Endothelial cell of umbilical vein (primary cell): ENCODE data around the gene DPH6. TPM values are rescaled to one million over a fixed set of nuclear protein-coding genes. Genes with fewer than 3 reads are reported as not detected.

Source experiments
- BruUV-seq: library from RNA; stranded (reverse); fragments of 400-500 nt; replicated peaks from 2 replicates; lab custom pipeline; 2021; lab: Mats Ljungman, UMichigan
- CTCF ChIA-PET: fragments of 300-600, 350-600 bp; sonication (Branson Sonifier 250); formaldehyde crosslinking; loops from one replicate; lab custom pipeline; 2021; ENCODE audit warnings: antibody characterized with exemption, inconsistent platforms; lab: Charles Lee
- POLR2A ChIA-PET: fragments of 300-600, 350-600 bp; sonication (Branson Sonifier 250); formaldehyde crosslinking; loops from one replicate; lab custom pipeline; 2021; ENCODE audit warnings: antibody characterized with exemption, inconsistent platforms; lab: Charles Lee
- DNase-seq: peaks from one replicate; pipeline ENCODE4 v3.0.0-alpha.2; 2011; ENCODE audit warnings: low read depth, low spot score
- FAIRE-seq: peaks from 2 replicates; lab custom pipeline; 2011; peaks lifted over from hg19 to GRCh38; lab: Jason Lieb, UNC
- H2AFZ ChIP-seq: 2 replicates; pipeline ENCODE4 v1.6.0; 2012; ENCODE audit warnings: low read depth, low read length, control low read depth, inconsistent platforms
- H3K27ac ChIP-seq: 2 replicates; pipeline ENCODE4 v1.5.1; 2011; ENCODE audit warnings: low read depth, mild to moderate bottlenecking, control low read depth, low read length, moderate library complexity; ENCODE audit not compliant: insufficient read depth
- H3K27me3 ChIP-seq, 2 experiments: 2 replicates each; pipeline versions ENCODE4 v1.6.0 to v1.6.1; 2011; ENCODE audit warnings: low read length in 2 of 2, mixed read lengths in 1 of 2; ENCODE audit not compliant: control insufficient read depth in 2 of 2, insufficient read depth in 2 of 2
- H3K36me3 ChIP-seq, 2 experiments: 2 replicates in 1 of 2; 3 replicates in 1 of 2; pipeline ENCODE4 v1.5.1; 2011; ENCODE audit warnings: low read length in 2 of 2, mild to moderate bottlenecking in 1 of 2, moderate library complexity in 1 of 2; ENCODE audit not compliant: control insufficient read depth in 2 of 2, insufficient read depth in 2 of 2; ENCODE audit errors: extremely low read depth in 1 of 2
- H3K4me1 ChIP-seq: 3 replicates; pipeline ENCODE4 v1.5.1; 2011; ENCODE audit warnings: mild to moderate bottlenecking, low read length; ENCODE audit not compliant: control insufficient read depth, insufficient read depth; ENCODE audit errors: extremely low read depth
- H3K4me2 ChIP-seq: 2 replicates; pipeline ENCODE4 v1.6.1; 2011; ENCODE audit warnings: low read length, control low read depth, mixed read lengths; ENCODE audit not compliant: insufficient read depth
- H3K4me3 ChIP-seq, 3 experiments: fragments of 200-600 bp in 1 of 3; sonication (generic), shearing (Covaris generic) in 1 of 3; replicated peaks in 1 of 3; 2 replicates each; pipeline ENCODE4 v1.5.1; 2011 to 2016; ENCODE audit warnings: control low read depth in 3 of 3, low read length in 3 of 3, mild to moderate bottlenecking in 2 of 3, inconsistent platforms in 1 of 3, low read depth in 1 of 3, moderate library complexity in 1 of 3; ENCODE audit not compliant: insufficient read depth in 1 of 3
- H3K79me2 ChIP-seq: 2 replicates; pipeline ENCODE4 v1.6.0; 2012; ENCODE audit warnings: low read length, inconsistent platforms; ENCODE audit not compliant: control insufficient read depth, insufficient read depth
- H3K9ac ChIP-seq: replicated peaks from 2 replicates; pipeline ENCODE3; 2011; ENCODE audit warnings: low read length, control low read depth; ENCODE audit not compliant: insufficient read depth; ENCODE audit errors: extremely low read depth
- H3K9me1 ChIP-seq: replicated peaks from 3 replicates; pipeline ENCODE4 v1.6.0; 2011; ENCODE audit warnings: mild to moderate bottlenecking, low read length; ENCODE audit not compliant: control insufficient read depth, insufficient read depth; ENCODE audit errors: extremely low read depth
- H3K9me3 ChIP-seq: replicated peaks from 2 replicates; pipeline ENCODE4 v1.5.1; 2012; ENCODE audit warnings: low read length, inconsistent platforms; ENCODE audit not compliant: control insufficient read depth, insufficient read depth
- H4K20me1 ChIP-seq: replicated peaks from 2 replicates; pipeline ENCODE3; 2011; ENCODE audit warnings: mild to moderate bottlenecking, low read length; ENCODE audit not compliant: control insufficient read depth, insufficient read depth; ENCODE audit errors: extremely low read depth
- GATA2 ChIP-seq: IDR thresholded peaks from 2 replicates; pipeline ENCODE4 v1.7.0; 2011; ENCODE audit warnings: low read depth, mild to moderate bottlenecking, moderate library complexity, mixed read lengths, low read length; ENCODE audit not compliant: insufficient read length, insufficient read depth
- JUN ChIP-seq: IDR thresholded peaks from 2 replicates; pipeline ENCODE4 v1.6.1; 2011; ENCODE audit warnings: borderline replicate concordance, low read depth; ENCODE audit not compliant: insufficient read length, insufficient read depth
- MYC ChIP-seq: IDR thresholded peaks from one replicate; pipeline ENCODE4 v1.6.1; 2011; ENCODE audit warnings: mild to moderate bottlenecking, low read depth, low read length
- POLR2A ChIP-seq: IDR thresholded peaks from 2 replicates; pipeline ENCODE4 v1.6.1; 2012; ENCODE audit warnings: low read depth, mild to moderate bottlenecking, control low read depth, low read length
- POLR2AphosphoS5 ChIP-seq: IDR thresholded peaks from 2 replicates; pipeline ENCODE4 v1.6.1; 2012; ENCODE audit warnings: low read depth, mild to moderate bottlenecking, control low read depth, low read length, moderate library complexity; ENCODE audit not compliant: insufficient read depth
- dilution Hi-C: fragments of 300-500 bp; cut with MboI; formaldehyde crosslinking; loops from one replicate; pipeline ENCODE4 v1.15.0; 2019; ENCODE audit warnings: low sequenced_read_pairs; ENCODE audit not compliant: extremely low pct_ligation_motif_present
- intact Hi-C: fragments of 100-400 bp; cut with micrococcal nuclease; formaldehyde crosslinking; loops from one replicate; pipeline ENCODE4 v1.10.0; 2022
- polyA plus RNA-seq, 4 experiments: library from polyadenylated mRNA; depleted of rRNA in 3 of 4; stranded (reverse) in 3 of 4; unstranded in 1 of 4; fragments of >200 nt; gene quantifications; 2 replicates each; pipeline versions ENCODE4 v1.2.1 to v1.2.3, GENCODE V29; 2011 to 2012; ENCODE audit warnings: missing spikeins in 1 of 4
- total RNA-seq: library from RNA; stranded (reverse); gene quantifications from 2 replicates; pipeline ENCODE4 v1.2.3, GENCODE V29; 2021
- TF ChIP-seq, protein P1 (sequence below): IDR thresholded peaks from 2 replicates; pipeline ENCODE4 v1.6.1; 2011; ENCODE audit not compliant: insufficient read depth, insufficient read length
- TF ChIP-seq, protein P2 (sequence below), 2 donors: IDR thresholded peaks; 1 replicate in 1 of 2; 2 replicates in 1 of 2; pipeline ENCODE4 v1.5.1; 2011; ENCODE audit warnings: low read length in 2 of 2, mild to moderate bottlenecking in 2 of 2, moderate library complexity in 2 of 2, control low read depth in 1 of 2, inconsistent platforms in 1 of 2, low read depth in 1 of 2; ENCODE audit not compliant: insufficient read depth in 1 of 2; ENCODE audit errors: extremely low read depth in 1 of 2

Gene DPH6
- total and polyA plus RNA-seq, 2 donors (not counting 3 experiments of a cell fraction or from before 2014, with no cell fraction given) = 4.6 to 10.1 TPM

DNA sequence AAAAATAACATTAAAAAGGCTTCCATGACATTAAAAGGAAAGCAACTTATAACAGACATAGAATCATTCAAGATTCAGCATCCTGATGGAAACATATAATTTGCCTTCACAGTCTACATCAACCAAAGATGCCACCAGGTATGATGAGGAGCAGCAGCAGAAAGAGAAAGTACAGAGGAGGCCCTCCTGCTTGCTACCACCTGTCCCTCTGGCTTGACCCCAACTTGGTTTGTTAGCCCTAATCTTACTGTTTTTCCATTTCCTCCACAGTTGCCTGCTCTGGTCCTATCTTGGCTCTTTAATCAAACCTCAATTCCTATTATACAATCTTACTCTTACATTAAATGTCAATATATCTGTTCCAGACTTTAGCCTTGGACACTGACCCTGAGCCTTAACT lies 171.3 kb downstream of the DPH6 start:
- no peaks in the 10 kb centered on the region for H3K4me1 ChIP-seq
- no TSS peak for BruUV-seq
- H3K27ac ChIP-seq = no peak overlapping the region
- ChIA-PET CTCF (interaction anchor here (0.7 to 1.0 kb wide), 2 partner anchors 10 to 378 kb away, joined by 3 read pairs; no protein-coding TSS in a partner anchor), POLR2A (no interaction called here)
- H3K79me2 ChIP-seq = no peaks in the 10 kb centered on the region
- H4K20me1 ChIP-seq = no peaks in the 10 kb centered on the region
- H3K9me3 ChIP-seq = no peaks in the 10 kb centered on the region
- no peaks in the 10 kb centered on the region for H3K27me3 ChIP-seq
- H3K4me2 ChIP-seq = no peak overlapping the region
- TF ChIP-seq JUN (no peak), POLR2A (no peak), GATA2 (no peak), MYC (no peak), POLR2AphosphoS5 (no peak)
- TF ChIP-seq, protein P1, sequence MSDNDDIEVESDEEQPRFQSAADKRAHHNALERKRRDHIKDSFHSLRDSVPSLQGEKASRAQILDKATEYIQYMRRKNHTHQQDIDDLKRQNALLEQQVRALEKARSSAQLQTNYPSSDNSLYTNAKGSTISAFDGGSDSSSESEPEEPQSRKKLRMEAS = no peak
- TF ChIP-seq, protein P2, sequence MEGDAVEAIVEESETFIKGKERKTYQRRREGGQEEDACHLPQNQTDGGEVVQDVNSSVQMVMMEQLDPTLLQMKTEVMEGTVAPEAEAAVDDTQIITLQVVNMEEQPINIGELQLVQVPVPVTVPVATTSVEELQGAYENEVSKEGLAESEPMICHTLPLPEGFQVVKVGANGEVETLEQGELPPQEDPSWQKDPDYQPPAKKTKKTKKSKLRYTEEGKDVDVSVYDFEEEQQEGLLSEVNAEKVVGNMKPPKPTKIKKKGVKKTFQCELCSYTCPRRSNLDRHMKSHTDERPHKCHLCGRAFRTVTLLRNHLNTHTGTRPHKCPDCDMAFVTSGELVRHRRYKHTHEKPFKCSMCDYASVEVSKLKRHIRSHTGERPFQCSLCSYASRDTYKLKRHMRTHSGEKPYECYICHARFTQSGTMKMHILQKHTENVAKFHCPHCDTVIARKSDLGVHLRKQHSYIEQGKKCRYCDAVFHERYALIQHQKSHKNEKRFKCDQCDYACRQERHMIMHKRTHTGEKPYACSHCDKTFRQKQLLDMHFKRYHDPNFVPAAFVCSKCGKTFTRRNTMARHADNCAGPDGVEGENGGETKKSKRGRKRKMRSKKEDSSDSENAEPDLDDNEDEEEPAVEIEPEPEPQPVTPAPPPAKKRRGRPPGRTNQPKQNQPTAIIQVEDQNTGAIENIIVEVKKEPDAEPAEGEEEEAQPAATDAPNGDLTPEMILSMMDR (IDR thresholded peaks at IDR 0.05; ENCODE audit: extremely low read depth in 1 of 2, insufficient read depth in 1 of 2, low read depth in 1 of 2, low read length in 2 of 2) = no peak
- H3K36me3 ChIP-seq = no peaks in the 10 kb centered on the region
- no peaks in the 10 kb centered on the region for H3K9me1 ChIP-seq
- dilution Hi-C loops (no loop called here), intact Hi-C loops (loop anchor here (5.0 kb wide), 1 partner anchor 82 kb away; no protein-coding TSS in a partner anchor)
- H3K9ac ChIP-seq = no peak overlapping the region
- DNase-seq = no peak
- no peak overlapping the region for H3K4me3 ChIP-seq
- FAIRE-seq = no peak
- no peak overlapping the region for H2AFZ ChIP-seq
